Right cardiac atrium (tissue), 5 donors: ENCODE results near the gene FOXC1. TPM values are rescaled to one million over a fixed set of nuclear protein-coding genes. Genes with fewer than 3 reads are reported as not detected.

Experiments
- ATAC-seq, 2 donors: fragments of 200-7000 bp; cut with Tn5 transposase; one replicate each; pipeline versions ENCODE4 v1.8.0 to v1.9.1; 2020; ENCODE audit warnings: moderate library complexity in 2 of 2, mild to moderate bottlenecking in 1 of 2
- DNase-seq, 3 donors: peaks; one replicate each; pipeline ENCODE4 v3.0.0-alpha.2; 2020
- H3K27ac ChIP-seq: one replicate; pipeline ENCODE4 v1.5.1; 2013; ENCODE audit warnings: mild to moderate bottlenecking, low read length, control low read depth, moderate library complexity
- H3K27me3 ChIP-seq: one replicate; pipeline ENCODE4 v1.6.1; 2013; ENCODE audit not compliant: control insufficient read depth, insufficient read depth
- H3K4me1 ChIP-seq: one replicate; pipeline ENCODE4 v1.6.1; 2013; ENCODE audit warnings: low read length; ENCODE audit not compliant: control insufficient read depth, insufficient read depth
- H3K4me3 ChIP-seq: one replicate; pipeline ENCODE4 v1.5.1; 2013; ENCODE audit warnings: low read length, control low read depth
- H3K9me3 ChIP-seq: one replicate; pipeline ENCODE4 v1.6.1; 2013; ENCODE audit warnings: low read length; ENCODE audit not compliant: control insufficient read depth
- WGBS: extraction: QIAGEN DNeasy Blood & Tissue Kit; methylation state at CpG from one replicate; pipeline ENCODE4 v1.1.7; 2013; 5-methylcytosine and 5-hydroxymethylcytosine counted together
- intact Hi-C, 4 donors: fragments of 100-400 bp; cut with DNase I; formaldehyde crosslinking; loops; one replicate each; pipeline versions ENCODE4 v1.11.0 to v1.14.0; 2022 to 2023
- polyA plus RNA-seq: library from polyadenylated mRNA; stranded (reverse); fragments of 200-250 nt; gene quantifications from one replicate; pipeline ENCODE4 v1.2.3, GENCODE V29; 2013
- total RNA-seq, 4 donors: library from RNA; stranded (reverse); fragmentation: NEBNext Ultra II Directional; extraction: Animal tissue kit (Norgen Biotek cat#: 25700); gene quantifications; one replicate each; pipeline ENCODE4 v1.2.1, GENCODE V29; 2021
- donor health status: healthy with polysubstance abuse.
- donor health status: DM: no; HTN: yes; CAD: no.
- donor health status: DM: no; HTN: no; CAD: no.
- donor health status: DM: no; HTN: yes; CAD: no; lungs with severe emphysema.
- donor health status: DM: yes; HTN: yes; CAD: no.

FOXC1 gene
- total and polyA plus RNA-seq, 5 donors: 7.2 to 25.0 (median 21.6) TPM

DNA sequence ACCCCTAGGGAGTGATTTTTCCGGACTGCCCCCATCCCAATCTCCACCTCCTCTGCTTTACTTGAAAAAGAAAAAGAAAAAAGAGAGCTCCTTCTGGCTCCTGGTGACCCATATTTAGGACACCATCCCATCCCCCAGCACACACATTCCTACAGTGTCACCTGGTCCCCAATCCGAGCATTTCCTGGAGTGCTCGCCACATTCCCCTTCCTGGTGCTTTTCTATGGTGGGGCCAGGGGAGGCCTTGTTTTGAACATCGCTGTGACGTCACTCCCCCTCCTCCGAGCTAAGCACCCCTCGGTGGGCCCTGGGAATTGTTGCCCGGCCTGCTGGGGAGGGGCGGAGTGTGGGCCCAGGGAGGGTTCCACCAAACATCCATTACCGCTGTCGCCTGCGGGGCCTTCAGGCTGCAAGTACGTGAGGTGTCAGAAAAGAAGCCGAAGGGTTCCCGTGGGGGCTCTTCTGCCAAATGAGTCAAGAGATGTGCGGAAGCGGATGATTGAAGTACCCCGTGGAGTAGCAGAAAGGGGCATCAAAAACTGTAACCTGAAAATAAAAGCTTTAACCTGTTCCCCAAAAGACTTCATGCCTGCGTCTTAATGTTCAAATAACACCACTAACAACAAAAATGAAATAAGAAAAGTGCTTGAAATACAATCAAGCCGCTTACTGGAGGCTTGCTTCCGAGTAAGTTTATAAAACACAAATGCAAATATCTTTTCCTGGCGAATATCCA, 2.8 kb upstream of the FOXC1 start:
- intact Hi-C loops: loop anchor here (5.0 to 10.0 kb wide), 9 partner anchors 495 to 1138 kb away; no protein-coding TSS in a partner anchor
- no peaks in the 10 kb centered on the region for H3K9me3 ChIP-seq
- 59% methylated on average over 22 of the region's 22 CpGs for WGBS
- H3K27ac ChIP-seq: no peak overlapping the region
- H3K4me1 ChIP-seq: no peaks in the 10 kb centered on the region
- H3K27me3 ChIP-seq: no peaks in the 10 kb centered on the region
- ATAC-seq: no peak
- H3K4me3 ChIP-seq: no peak overlapping the region
- peak in 2 of 3 donors; percentile 58 for DNase-seq

GRCh38 chr6:1607516-1608221, 2.0 kb upstream of the FOXC1 start:
- ATAC-seq (no peak), DNase-seq (peak in 1 of 3 donors; percentile 27)
- no peaks in the 10 kb centered on the region for H3K27me3 ChIP-seq
- H3K4me3 ChIP-seq: no peak overlapping the region
- intact Hi-C loops: loop anchor here (5.0 to 10.0 kb wide), 9 partner anchors 495 to 1137 kb away; no protein-coding TSS in a partner anchor
- H3K9me3 ChIP-seq: no peaks in the 10 kb centered on the region
- WGBS: 46% methylated on average over 32 of the region's 32 CpGs
- H3K27ac ChIP-seq: no peak overlapping the region
- no peaks in the 10 kb centered on the region for H3K4me1 ChIP-seq

DNA sequence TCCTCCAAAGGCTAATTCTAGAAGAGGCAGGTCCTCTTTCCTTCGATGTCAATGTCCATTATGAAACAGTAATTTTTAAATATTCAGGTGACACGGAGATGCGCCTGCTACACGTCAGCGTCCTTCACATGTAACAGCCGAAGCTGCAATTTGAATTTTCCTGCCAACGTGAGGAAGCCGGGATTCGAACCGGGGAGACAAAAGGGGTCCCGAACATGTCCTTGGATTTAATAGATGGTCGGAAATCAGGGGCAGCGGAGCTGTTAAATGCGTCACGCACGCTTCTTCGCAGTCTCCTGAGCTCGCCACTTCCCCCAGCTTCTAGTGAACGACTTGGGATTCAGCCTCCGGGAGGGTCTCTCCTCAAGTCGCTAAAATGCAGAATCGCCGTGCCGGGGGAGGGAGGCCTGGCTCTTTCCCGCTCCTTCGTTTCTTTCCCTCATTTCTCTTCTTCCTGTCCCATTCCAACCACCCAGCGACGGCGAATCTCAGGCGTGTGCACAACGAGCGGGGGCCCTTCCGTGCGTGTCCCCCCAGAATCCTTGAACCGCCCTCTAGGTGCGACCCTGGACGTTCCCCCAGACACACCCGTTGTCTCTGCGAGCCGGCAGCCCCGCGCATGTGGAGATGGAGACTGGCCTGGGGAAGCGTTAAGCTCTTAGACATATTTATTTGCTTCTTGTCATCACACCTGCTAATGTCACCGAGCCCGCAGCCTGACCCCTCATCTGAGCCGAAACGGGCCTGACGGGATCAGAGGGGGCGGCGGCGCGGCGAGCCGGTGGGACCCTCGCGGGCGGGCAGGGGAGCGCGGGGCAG, 1.3 kb upstream of the FOXC1 start:
- intact Hi-C loops: loop anchor here (5.0 to 10.0 kb wide), 9 partner anchors 494 to 1136 kb away; no protein-coding TSS in a partner anchor
- no peak for ATAC-seq

GRCh38 chr6:1609041-1609647, 571 bp upstream of the FOXC1 start:
- H3K27ac ChIP-seq: peak overlapping the region; percentile 46
- no peaks in the 10 kb centered on the region for H3K9me3 ChIP-seq
- H3K4me3 ChIP-seq: peak overlapping the region; percentile 97
- H3K27me3 ChIP-seq: no peaks in the 10 kb centered on the region
- intact Hi-C loops: loop anchor here (5.0 to 10.0 kb wide), 9 partner anchors 493 to 1136 kb away; no protein-coding TSS in a partner anchor
- H3K4me1 ChIP-seq: no peaks in the 10 kb centered on the region
- DNase-seq: peak; percentile 76 to 88 (median 83)
- ATAC-seq: peak; percentile 23 to 28
- WGBS: 1% methylated on average over 58 of the region's 58 CpGs

More for the DNA sequence above, 1.3 kb upstream of the FOXC1 start:
- Histone ChIP-seq H3K9me3 (no peaks in the 10 kb centered on the region), H3K27me3 (no peaks in the 10 kb centered on the region), H3K4me3 (peak overlapping the region; percentile 97), H3K4me1 (no peaks in the 10 kb centered on the region), H3K27ac (no peak overlapping the region)
- 19% methylated on average over 59 of the region's 59 CpGs for WGBS
- no peak for DNase-seq

DNA sequence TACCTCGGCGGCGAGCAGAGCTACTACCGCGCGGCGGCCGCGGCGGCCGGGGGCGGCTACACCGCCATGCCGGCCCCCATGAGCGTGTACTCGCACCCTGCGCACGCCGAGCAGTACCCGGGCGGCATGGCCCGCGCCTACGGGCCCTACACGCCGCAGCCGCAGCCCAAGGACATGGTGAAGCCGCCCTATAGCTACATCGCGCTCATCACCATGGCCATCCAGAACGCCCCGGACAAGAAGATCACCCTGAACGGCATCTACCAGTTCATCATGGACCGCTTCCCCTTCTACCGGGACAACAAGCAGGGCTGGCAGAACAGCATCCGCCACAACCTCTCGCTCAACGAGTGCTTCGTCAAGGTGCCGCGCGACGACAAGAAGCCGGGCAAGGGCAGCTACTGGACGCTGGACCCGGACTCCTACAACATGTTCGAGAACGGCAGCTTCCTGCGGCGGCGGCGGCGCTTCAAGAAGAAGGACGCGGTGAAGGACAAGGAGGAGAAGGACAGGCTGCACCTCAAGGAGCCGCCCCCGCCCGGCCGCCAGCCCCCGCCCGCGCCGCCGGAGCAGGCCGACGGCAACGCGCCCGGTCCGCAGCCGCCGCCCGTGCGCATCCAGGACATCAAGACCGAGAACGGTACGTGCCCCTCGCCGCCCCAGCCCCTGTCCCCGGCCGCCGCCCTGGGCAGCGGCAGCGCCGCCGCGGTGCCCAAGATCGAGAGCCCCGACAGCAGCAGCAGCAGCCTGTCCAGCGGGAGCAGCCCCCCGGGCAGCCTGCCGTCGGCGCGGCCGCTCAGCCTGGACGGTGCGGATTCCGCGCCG, 994 bp downstream of the FOXC1 start:
- peak overlapping the region; percentile 73 for H3K27ac ChIP-seq
- peak in 2 of 3 donors; percentile 39 to 79 for DNase-seq
- intact Hi-C loops: no loop called here
- no peaks in the 10 kb centered on the region for H3K4me1 ChIP-seq
- peak overlapping the region; percentile 97 for H3K4me3 ChIP-seq
- no peaks in the 10 kb centered on the region for H3K9me3 ChIP-seq
- no peak for ATAC-seq
- no peaks in the 10 kb centered on the region for H3K27me3 ChIP-seq
- 2% methylated on average over 101 of the region's 101 CpGs for WGBS

DNA sequence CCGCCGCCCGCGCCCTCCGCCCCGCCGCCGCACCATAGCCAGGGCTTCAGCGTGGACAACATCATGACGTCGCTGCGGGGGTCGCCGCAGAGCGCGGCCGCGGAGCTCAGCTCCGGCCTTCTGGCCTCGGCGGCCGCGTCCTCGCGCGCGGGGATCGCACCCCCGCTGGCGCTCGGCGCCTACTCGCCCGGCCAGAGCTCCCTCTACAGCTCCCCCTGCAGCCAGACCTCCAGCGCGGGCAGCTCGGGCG, 1.5 kb downstream of the FOXC1 start:
- intact Hi-C loops: no loop called here
- no peak for ATAC-seq
- no peaks in the 10 kb centered on the region for H3K9me3 ChIP-seq
- peak overlapping the region; percentile 97 for H3K4me3 ChIP-seq
- H3K4me1 ChIP-seq: no peaks in the 10 kb centered on the region
- 3% methylated on average over 38 of the region's 38 CpGs for WGBS
- no peak for DNase-seq
- peak overlapping the region; percentile 73 for H3K27ac ChIP-seq
- no peaks in the 10 kb centered on the region for H3K27me3 ChIP-seq

DNA sequence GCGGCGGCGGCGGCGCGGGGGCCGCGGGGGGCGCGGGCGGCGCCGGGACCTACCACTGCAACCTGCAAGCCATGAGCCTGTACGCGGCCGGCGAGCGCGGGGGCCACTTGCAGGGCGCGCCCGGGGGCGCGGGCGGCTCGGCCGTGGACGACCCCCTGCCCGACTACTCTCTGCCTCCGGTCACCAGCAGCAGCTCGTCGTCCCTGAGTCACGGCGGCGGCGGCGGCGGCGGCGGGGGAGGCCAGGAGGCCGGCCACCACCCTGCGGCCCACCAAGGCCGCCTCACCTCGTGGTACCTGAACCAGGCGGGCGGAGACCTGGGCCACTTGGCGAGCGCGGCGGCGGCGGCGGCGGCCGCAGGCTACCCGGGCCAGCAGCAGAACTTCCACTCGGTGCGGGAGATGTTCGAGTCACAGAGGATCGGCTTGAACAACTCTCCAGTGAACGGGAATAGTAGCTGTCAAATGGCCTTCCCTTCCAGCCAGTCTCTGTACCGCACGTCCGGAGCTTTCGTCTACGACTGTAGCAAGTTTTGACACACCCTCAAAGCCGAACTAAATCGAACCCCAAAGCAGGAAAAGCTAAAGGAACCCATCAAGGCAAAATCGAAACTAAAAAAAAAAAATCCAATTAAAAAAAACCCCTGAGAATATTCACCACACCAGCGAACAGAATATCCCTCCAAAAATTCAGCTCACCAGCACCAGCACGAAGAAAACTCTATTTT, 2.0 kb downstream of the FOXC1 start:
- Histone ChIP-seq H3K4me3 (peak overlapping the region; percentile 97), H3K9me3 (no peaks in the 10 kb centered on the region), H3K27me3 (no peaks in the 10 kb centered on the region), H3K4me1 (no peaks in the 10 kb centered on the region), H3K27ac (peak overlapping the region; percentile 73)
- ATAC-seq: no peak
- WGBS: 2% methylated on average over 70 of the region's 71 CpGs
- peak in 2 of 3 donors; percentile 71 to 75 for DNase-seq
- intact Hi-C loops: no loop called here

DNA sequence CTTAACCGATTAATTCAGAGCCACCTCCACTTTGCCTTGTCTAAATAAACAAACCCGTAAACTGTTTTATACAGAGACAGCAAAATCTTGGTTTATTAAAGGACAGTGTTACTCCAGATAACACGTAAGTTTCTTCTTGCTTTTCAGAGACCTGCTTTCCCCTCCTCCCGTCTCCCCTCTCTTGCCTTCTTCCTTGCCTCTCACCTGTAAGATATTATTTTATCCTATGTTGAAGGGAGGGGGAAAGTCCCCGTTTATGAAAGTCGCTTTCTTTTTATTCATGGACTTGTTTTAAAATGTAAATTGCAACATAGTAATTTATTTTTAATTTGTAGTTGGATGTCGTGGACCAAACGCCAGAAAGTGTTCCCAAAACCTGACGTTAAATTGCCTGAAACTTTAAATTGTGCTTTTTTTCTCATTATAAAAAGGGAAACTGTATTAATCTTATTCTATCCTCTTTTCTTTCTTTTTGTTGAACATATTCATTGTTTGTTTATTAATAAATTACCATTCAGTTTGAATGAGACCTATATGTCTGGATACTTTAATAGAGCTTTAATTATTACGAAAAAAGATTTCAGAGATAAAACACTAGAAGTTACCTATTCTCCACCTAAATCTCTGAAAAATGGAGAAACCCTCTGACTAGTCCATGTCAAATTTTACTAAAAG, 2.7 kb downstream of the FOXC1 start:
- 18% methylated on average over 10 of the region's 10 CpGs for WGBS
- H3K4me3 ChIP-seq: peak overlapping the region; percentile 97
- no peaks in the 10 kb centered on the region for H3K27me3 ChIP-seq
- no peaks in the 10 kb centered on the region for H3K4me1 ChIP-seq
- no peaks in the 10 kb centered on the region for H3K9me3 ChIP-seq
- ATAC-seq (no peak), DNase-seq (no peak)
- no peak overlapping the region for H3K27ac ChIP-seq
- intact Hi-C loops: no loop called here

DNA sequence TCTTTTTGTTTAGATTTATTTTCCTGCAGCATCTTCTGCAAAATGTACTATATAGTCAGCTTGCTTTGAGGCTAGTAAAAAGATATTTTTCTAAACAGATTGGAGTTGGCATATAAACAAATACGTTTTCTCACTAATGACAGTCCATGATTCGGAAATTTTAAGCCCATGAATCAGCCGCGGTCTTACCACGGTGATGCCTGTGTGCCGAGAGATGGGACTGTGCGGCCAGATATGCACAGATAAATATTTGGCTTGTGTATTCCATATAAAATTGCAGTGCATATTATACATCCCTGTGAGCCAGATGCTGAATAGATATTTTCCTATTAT, 3.2 kb downstream of the FOXC1 start:
- intact Hi-C loops: no loop called here
- Histone ChIP-seq H3K27me3 (no peaks in the 10 kb centered on the region), H3K4me3 (peak overlapping the region; percentile 97), H3K9me3 (no peaks in the 10 kb centered on the region), H3K27ac (no peak overlapping the region), H3K4me1 (no peaks in the 10 kb centered on the region)
- WGBS: 18% methylated on average over 7 of the region's 7 CpGs
- DNase-seq: no peak
- no peak for ATAC-seq
